NCI-H2107 treated with DMSO at 0.1 percent for 48 hours (cell line): ENCODE data around the gene KDELR3.
"Not testable (repeated sequence)": the region's sequence is repeated elsewhere in the genome, so short reads cannot be mapped to it uniquely, and the experiment has no call there.

Source experiments
- DNase-seq: peaks from one replicate; lab custom pipeline; 2025; ENCODE audit not compliant: unreplicated experiment; lab: John Stamatoyannopoulos, UW

The KDELR3 gene

GRCh38 chr22:38456272-38456835, 11.5 kb upstream of the KDELR3 start:
- no peak for DNase-seq

- no peak for DNase-seq
Observed at GRCh38 chr22:38456841-38457699, 10.8 kb upstream of the KDELR3 start.

- no peak for DNase-seq
Observed at GRCh38 chr22:38460426-38460840, 7.5 kb upstream of the KDELR3 start.

- DNase-seq, result no peak
Observed at GRCh38 chr22:38461057-38461413, 6.9 kb upstream of the KDELR3 start.

GRCh38 chr22:38461414-38462081, 6.3 kb upstream of the KDELR3 start:
- peak; percentile 65 for DNase-seq

GRCh38 chr22:38462960-38463784, 4.7 kb upstream of the KDELR3 start:
- DNase-seq, result no peak

- DNase-seq, result no peak
Observed at GRCh38 chr22:38464992-38465672, 2.8 kb upstream of the KDELR3 start.

- DNase-seq, result no peak
Observed at GRCh38 chr22:38465673-38466490, 2.0 kb upstream of the KDELR3 start.

GRCh38 chr22:38467438-38467903, 425 bp upstream of the KDELR3 start:
- DNase-seq, result no peak

GRCh38 chr22:38468443-38469305, 778 bp downstream of the KDELR3 start:
- no peak for DNase-seq

GRCh38 chr22:38469306-38469781, 1.4 kb downstream of the KDELR3 start:
- DNase-seq, result no peak

- DNase-seq, result not testable (repeated sequence)
Observed at GRCh38 chr22:38470179-38470578, 2.3 kb downstream of the KDELR3 start.

GRCh38 chr22:38471237-38471636, 3.3 kb downstream of the KDELR3 start:
- DNase-seq, result no peak

GRCh38 chr22:38474003-38474607, 6.2 kb downstream of the KDELR3 start:
- DNase-seq, result no peak

- DNase-seq, result no peak
Observed at GRCh38 chr22:38477585-38477984, 9.7 kb downstream of the KDELR3 start.

- DNase-seq, result no peak
Observed at GRCh38 chr22:38479096-38479837, 11.4 kb downstream of the KDELR3 start.

GRCh38 chr22:38481162-38481870, 13.4 kb downstream of the KDELR3 start:
- DNase-seq, result no peak
